ENCODE measurements around the gene CCDC39. TPM values are rescaled to one million over a fixed set of nuclear protein-coding genes. Genes with fewer than 3 reads are reported as not detected.
A peak's percentile ranks its signal among the peaks of the same experiment; 100 is the strongest.

Gene CCDC39
- polyA plus RNA-seq (ENCODE audit: insufficient read length in 4 of 4), result 1 to 10 TPM; 3.1 to 8.2 (median 4.3) TPM

DNA sequence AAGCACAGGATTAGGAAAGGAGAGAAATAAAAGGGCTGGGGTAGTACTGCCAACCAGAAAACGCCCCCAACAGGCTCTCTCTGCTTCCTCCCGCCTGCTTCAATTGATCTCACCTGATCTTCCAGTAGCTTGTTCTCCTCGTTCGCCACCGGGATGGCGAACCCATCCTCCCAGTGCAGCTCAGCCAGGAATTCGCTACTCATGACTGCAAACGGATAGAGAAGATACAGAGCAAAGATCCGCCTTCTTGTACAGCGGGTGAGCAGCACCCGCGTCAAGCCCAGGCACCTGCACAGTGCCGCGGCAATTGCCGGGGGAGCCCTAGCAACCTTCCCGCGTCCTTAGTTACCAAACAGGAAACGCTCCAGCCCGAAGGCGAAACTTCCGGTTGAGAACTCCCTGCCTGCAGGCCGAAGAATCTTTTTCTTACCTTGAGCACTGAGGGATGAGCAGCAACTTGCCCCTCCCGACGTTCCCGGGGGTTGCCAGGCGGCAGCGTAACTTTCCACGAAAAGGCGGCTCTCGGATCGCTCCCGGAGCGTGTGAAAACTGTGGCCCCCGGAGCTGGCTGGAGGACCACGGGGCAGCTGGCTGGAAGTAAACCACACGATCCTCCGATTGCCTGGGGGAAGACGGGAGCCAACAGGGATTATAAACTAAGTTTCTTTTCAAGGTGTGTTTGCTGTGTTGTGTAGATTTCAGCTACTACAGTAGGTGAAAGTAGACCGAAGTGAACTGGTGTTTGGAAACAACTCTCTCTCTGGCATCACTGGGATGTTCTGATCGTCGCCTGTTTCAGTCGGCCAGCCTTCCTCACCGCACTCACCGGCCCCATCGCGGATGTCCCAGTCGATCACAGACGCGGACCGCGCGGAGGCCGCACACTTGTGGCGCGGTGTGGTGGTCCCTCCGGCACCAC lies at the start of gene CCDC39:
TSS of gene CCDC39 (minus strand) at position 312 of the 919 bp plus-strand sequence. CDS start at position 203, 109 bp downstream.
- DNase-seq (ENCODE audit: low read depth in 4 of 4, low spot score in 3 of 4), result peak; percentile 64 to 72 (median 66)

DNA sequence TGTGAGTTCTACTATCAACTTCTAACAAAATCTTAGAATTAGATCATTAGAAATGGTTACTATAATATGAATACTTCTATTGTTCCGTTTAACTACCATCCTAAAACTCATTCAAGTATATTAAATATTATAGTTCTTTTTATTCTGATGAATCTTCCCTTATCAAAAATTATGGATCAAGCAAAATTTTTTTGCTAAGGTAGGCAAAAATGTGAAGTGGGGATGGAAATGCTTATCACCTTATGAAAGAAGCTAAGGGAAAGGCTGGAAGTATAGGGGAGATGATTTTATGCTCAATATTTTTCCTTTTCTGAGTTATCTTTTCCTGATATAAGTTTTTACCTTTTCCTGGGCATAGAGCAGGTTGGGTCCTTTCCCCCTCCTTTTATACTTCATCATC lies 40.7 kb upstream of the CCDC39 start:
- no peak for DNase-seq (ENCODE audit: low read depth in 4 of 4, low spot score in 3 of 4)

DNA sequence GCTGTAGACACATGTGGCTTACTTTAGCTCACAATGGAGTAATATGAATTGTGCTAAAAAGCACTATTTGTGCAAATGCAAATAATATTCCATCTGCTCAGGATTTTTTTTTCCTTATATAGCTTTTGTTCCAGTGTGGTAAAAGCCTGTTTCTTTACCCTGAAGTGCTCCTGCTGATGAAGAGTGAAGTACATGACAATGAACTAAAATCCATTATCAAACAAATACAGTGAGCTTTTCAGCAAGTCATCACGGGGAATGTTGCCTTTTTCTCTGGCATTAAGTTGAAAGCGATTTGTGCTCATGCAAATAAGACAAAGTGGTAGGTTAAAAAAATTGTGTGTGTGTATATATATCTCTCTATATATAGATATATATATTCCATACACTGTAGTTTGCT lies 28.6 kb upstream of the CCDC39 start:
- no peak for DNase-seq (ENCODE audit: low read depth in 4 of 4, low spot score in 3 of 4)

DNA sequence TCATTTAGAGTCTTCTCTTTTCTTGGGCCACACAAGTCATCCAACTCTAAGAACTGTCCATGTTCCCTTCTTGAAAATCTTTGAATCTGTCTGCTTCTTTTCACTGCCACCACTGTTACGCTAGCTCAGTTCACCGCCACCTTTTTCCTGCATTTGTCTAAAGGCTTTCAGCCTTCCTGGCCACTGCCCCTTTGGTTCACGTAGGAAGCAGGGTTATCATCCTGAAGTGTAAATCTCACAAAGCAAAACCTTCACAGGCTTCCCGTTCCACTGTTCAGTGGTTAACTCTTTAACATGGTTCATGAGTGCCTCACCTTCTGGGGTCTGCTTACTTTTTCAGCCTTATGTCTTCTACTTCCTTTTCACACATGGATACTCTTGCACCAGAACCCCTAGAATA lies 26.3 kb upstream of the CCDC39 start:
- DNase-seq (ENCODE audit: low read depth in 4 of 4, low spot score in 3 of 4), result no peak

DNA sequence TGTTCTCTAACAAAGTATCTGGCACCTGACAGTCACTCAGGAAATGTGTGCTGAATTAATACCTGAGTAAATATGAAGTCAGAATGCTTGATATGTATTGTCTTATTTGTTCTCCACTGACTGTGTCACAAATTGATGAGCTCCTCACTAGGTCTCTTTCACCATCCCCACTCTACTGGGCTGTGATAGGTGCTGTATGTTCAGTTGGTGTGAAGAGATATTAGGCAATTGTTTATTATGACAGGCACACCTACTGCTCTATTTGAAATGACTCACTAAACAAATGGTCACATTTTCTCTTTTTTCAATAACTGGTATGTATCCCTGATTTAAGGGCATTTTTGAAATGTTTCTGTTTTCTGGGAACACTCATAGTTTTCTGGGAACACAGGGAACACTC lies 25.2 kb upstream of the CCDC39 start:
- DNase-seq (ENCODE audit: low read depth in 4 of 4, low spot score in 3 of 4), result no peak

DNA sequence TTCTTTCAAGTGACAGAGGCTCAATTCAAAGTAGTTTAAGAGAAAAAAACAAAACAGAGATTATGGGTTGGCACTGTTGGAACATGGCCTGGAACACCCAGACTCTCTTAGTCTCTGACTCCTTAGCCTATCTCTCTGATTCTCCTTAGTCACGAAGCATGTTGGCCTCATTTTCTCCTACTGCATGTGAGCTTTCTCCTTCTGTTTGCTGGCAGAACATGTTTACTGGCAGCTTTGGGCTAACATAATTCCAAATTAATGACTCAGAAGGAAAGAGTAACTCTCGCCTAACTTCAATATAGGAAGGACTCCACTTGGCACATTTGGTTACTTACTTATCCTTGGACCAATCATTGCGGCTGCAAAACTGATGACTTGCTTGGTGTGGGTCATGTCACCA lies 21.7 kb upstream of the CCDC39 start:
- DNase-seq (ENCODE audit: low read depth in 4 of 4, low spot score in 3 of 4), result no peak

DNA sequence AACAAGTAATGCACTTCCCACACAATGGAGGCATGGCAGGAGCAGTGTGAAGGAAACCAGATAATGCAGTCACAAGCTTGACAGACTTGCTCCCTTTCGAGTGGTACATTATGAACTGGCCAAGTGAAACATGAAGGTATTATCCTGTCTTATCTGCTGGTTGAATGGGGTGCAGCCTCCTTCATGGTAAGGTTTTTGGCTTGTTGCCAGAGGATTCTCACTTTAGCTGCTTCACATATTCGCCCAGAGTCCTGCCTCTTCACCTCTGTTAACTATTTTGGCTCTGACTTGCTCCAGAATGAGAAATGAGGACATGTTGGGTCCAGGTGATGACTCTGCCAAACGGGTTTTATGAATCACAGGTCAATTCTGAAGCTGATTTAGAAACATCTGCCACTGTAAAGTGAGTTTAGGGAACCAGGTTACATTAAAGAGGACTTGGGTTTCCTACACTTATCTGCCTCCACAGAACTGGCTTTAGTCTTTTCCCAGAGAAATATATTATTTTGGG lies 19.5 kb upstream of the CCDC39 start:
- DNase-seq (ENCODE audit: low read depth in 4 of 4, low spot score in 3 of 4), result no peak

DNA sequence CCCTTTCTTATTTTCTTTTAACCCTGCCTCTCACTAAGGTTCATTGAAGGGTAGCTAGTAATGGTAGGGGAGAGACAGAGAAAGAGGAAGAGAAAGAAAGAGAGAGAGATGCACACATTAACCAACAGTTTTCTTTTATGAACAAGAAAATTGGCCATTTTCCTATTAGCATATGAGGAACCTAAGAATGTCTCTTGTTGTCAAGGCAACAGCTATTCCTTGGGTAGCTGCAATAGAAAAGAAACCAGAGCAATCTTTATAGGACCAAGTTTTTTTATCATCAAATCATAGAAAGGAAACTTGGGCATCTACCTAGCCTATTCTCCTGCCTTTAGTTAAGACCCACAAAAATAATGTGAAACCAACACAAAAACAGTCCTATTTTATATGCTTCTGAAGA lies 15.0 kb upstream of the CCDC39 start:
- DNase-seq (ENCODE audit: low read depth in 4 of 4, low spot score in 3 of 4), result no peak

DNA sequence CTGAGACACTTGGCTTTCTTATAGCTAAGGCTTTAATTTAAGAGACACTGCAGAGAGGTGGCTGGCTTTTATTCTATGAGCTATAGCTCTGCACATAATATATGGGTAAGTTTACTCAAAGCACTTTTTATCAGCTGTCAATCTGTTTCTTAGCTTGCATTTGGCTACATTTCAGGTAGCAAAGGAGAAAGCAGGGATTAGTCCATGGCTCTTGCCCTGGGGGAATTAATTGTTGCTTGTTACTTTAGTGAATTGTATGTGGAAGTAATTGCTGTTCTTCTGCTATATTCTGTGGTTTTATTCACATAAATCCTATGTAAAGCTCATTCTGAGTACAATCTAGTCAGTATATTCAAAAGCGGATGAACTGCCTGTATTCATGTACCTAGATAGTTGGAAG lies 14.4 kb upstream of the CCDC39 start:
- DNase-seq (ENCODE audit: low read depth in 4 of 4, low spot score in 3 of 4), result no peak

DNA sequence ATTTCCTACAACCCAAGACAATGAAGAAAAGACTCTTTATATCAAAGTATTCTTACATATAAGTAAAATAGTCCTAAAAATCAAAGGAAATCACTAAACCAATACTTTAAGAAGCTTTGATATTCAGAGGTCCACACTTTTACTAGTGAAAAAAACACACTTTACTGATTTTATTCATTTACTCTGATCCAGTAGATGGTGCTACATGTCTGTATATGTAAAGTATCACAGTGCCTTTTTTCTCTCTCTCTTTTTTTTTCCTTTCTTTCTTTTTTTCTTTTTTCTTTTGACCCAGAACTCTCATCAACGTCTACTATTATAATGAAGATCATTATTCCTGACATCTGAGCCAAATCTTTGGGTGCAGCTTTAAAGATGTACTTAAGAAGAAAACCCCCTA lies 10.8 kb upstream of the CCDC39 start:
- no peak for DNase-seq (ENCODE audit: low read depth in 4 of 4, low spot score in 3 of 4)

DNA sequence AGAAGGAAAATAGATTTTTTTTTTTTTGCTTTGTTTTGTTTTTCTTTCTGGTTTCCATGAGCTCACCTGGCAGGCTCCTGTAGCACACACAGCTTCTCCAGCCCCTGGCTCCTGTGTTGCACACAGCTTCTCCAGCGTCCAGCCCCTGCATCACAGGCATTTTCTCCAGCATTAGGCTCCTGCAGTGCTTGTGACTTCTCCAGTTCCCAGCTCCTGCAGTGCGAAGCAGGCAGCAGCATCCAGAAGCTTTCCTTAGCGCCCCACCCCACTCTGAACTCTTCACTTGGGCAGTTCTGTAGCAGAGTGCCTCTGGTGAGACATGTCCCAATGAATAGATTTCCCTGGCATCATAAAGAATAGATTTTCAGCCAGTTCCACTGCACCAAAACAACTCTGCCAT lies 5.5 kb upstream of the CCDC39 start:
- DNase-seq (ENCODE audit: low read depth in 4 of 4, low spot score in 3 of 4), result no peak

DNA sequence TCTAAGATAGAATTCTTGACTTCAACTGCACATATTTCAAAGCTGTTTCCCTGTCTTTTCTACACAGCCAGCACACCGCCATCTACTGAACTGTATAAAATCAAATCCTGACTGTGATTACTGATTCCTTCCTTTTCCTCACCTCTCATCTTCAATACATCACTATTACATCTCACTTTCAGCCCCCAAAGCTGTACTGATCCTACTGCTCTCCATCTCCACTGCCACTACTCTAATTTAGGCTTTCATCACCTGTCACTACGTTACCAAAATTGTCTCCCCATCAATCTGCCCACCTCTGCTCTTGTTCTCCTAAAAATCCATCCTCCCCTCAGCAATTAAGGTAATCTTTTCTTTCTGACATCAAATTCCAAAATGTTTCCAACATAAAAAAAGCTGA lies 4.5 kb upstream of the CCDC39 start:
- no peak for DNase-seq (ENCODE audit: low read depth in 4 of 4, low spot score in 3 of 4)

DNA sequence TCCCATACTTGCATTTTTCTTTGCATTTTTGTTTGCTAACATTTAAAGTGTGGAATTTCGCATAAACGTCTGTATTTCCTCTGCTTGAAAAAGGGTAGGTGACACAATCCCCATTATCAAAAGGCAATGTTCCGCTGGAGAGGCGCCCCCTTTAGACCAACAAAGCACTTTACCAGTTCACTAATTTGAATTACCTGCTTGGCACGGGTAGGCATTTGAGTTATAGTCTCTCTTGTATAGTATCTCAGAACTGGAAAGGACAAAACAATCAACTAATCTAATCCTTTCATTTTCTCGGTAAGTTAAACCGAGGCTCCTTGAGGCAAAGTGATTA lies 775 bp upstream of the CCDC39 start:
- peak; percentile 24 to 36 (median 26) for DNase-seq (ENCODE audit: low read depth in 4 of 4, low spot score in 3 of 4)

DNA sequence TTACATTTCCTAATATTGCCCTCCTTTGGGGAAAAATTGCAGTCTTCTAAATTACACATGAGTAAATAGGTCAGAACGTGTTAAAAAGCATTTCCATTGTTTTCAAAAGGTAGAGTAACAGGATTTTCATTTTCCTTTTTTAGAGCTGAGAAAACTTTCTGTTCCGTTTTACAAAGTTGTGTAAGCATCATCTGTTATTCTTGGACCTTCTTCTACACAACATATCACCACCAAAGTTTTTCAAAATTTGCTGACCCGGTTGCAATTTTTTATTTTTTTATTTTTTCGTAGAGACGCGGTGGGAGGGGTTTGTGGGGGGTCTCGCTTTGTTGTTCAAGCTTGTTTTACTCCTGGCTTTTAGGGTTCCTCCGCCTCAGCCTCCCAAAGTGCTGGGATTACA lies 1.1 kb downstream of the CCDC39 start:
- no peak for DNase-seq (ENCODE audit: low read depth in 4 of 4, low spot score in 3 of 4)

DNA sequence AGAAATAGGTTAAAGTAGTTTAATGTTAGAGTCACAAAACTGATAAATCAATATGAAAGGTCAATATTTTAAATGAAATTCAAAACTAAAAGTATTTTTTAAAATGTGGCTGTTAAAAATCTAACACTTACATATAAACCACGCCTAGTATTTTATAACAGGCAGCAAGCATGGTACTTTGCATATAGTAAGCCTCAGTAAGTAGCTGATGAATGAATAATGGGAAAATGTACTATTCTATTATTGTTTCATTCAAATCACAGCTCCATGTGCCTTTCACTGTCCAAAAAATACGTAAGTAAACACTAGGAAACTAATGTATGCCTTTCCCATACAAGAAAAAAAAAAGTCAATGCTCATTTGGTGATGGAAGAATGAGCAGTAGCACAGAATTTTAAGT lies 17.8 kb downstream of the CCDC39 start:
- DNase-seq (ENCODE audit: low read depth in 4 of 4, low spot score in 3 of 4), result no peak

DNA sequence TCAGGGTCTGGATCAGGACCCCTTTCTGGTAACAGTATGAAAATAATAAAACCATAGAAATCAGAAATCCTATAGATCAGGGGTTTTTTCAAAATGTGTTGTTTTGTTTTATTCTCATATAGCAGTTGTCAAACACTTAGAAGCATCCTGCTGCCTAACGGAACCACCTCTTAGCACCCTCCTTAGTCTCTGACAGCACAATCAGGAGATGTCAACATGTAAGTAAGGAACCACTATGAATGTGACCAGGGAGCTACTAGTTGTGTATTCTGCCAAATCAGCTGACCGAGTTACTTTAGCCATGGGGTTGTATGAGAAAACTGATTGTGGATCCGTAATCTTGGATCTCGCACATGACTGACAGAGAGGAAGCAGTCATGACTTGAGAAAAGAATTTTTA lies 22.2 kb downstream of the CCDC39 start:
- no peak for DNase-seq (ENCODE audit: low read depth in 4 of 4, low spot score in 3 of 4)

DNA sequence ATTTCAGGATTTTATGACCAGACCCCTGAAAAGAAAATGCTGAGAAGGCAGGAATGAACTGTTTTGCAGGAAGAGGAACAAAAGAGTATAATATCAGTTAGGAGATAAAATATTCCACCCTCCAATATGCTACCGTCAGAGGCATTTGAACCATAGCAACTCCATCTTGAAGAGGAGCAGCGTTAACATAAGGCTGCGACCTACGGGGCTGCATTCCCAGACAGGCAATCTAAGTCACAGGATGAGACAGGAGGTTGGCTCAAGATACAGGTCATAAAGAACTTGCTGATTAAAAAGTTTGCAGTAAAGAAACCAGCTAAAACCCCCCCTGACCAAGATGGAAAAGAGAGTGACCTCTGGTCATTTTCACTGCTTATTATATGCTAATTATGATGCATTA lies 22.9 kb downstream of the CCDC39 start:
- no peak for DNase-seq (ENCODE audit: low read depth in 4 of 4, low spot score in 3 of 4)

DNA sequence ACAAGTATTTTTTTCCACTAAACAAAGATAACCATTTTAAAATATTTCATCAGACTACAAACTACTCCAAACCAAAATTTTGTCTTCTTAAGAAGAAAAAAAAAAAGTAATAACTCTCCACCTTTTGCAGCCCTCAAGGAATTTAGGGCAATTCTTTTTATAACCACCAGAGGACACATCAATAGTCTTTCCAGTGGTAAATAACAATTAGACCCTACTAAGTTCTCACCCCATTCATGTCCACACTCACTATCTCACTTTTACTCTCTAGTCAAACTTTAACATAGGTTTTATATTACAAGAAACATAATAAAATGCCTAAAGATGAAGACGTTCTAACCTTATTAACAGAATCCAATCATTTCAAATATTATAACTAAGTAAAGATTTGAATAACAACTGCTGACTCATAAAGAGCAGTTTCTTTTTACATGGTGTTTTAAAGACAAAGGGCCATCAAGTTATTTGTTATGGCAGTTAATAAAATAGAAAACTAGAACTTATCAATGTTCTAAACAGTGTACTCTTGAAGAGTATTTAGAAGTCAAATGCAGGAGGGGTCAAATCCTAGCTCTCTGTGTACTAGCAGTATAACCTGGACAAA lies 33.0 kb downstream of the CCDC39 start:
- no peak for DNase-seq (ENCODE audit: low read depth in 4 of 4, low spot score in 3 of 4)

DNA sequence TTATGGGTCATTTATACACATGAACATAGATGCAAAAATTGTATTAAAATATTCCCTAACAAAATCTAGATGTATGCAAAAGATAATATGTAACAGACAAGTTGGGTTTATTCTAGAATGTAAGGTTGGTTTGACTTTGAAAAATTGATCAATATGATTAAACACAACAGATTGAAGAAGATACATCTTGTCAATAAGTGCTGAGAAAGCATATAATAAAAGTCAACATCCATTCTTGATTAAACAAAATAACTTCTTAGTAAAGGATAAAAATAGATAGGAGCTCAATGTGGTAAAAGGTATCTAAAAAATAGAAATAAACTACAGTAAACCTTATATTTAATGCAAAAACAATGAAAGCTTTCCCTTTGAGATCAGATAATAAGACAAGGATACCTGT lies 38.3 kb downstream of the CCDC39 start:
- DNase-seq (ENCODE audit: low read depth in 4 of 4, low spot score in 3 of 4), result no peak

DNA sequence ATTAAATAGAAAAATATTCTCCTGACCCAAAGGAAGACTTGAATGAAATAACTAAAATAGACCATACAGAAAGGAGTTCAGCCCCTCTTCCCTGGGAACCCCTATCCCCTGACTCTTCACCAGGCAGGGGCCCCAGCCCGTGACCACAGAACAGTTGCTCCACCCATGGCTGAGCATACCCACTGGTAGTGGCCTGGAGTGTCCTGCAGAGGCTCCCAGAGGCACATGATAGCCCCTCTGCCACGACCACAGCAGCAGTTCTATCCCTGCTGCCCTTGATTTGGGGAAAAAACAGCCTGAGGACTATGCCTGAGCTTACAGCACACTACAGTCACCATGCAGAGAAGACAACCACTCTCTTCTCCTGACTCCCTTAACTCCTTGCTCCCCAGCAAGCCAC lies 45.6 kb downstream of the CCDC39 start:
- DNase-seq (ENCODE audit: low read depth in 4 of 4, low spot score in 3 of 4), result no peak

DNA sequence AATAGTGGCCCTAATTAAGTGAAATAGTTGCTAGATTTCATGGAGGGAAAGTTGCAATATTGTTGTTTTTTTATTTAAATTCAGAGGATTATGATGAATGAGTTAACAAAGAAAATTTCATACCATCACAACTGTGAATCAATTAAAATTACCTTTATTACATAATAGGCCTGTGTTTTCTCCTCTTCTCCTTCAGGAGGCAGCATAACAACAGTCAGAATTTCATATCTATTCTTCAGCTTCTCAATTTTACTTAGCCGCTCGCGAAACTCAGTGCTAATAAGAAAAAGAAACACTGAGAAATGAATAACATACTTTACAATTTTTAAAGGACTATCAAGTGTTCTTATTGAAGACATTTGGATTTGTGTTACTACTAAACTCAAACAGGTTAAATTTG lies 48.0 kb downstream of the CCDC39 start:
- DNase-seq (ENCODE audit: low read depth in 4 of 4, low spot score in 3 of 4), result no peak

DNA sequence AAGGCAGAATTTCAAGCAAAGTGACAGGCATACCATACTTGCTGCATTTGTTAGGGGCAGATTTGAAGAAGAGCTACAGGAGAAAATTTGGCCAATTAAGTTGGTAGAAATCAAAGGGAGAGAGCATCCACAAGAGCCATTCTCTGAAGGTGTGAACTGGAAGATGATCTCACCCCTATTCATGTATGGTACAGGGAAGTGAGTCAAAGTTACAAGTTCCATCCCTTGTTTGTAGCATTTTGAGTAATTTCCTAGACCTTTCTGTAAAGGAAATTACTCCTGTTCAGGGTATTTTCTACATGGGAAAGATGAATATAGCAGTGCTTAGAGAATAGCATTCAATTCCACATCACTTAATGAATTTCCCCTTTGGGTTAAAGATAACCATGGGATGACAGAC lies 48.9 kb downstream of the CCDC39 start:
- DNase-seq (ENCODE audit: low read depth in 4 of 4, low spot score in 3 of 4), result no peak
